ENCODE data around the gene SNX9. TPM values are rescaled to one million over a fixed set of nuclear protein-coding genes. Genes with fewer than 3 reads are reported as not detected.

The SNX9 gene
- total RNA-seq, 2 donors from 2014 or later, result 19.8 to 24.1 TPM

DNA sequence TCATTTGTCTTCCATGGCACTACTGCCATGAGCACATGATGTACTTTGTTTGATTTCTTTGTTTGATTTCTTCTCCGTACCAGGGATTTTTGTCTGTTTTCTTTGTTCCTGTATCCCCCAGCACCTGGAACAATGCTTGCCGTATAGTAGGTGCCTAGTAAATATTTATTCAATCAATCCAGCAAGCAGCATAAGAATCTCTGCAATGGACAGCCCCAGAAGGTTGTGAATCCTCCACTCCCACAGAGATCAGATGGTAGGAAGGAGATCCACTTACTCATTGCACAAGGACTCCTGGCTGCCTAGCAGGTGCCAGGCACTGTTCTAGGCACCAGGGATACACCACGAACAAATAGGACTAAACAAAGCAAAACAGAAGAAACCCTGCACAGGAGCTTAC is 151.9 kb downstream of the SNX9 start:
- TF ChIP-seq, protein P1, sequence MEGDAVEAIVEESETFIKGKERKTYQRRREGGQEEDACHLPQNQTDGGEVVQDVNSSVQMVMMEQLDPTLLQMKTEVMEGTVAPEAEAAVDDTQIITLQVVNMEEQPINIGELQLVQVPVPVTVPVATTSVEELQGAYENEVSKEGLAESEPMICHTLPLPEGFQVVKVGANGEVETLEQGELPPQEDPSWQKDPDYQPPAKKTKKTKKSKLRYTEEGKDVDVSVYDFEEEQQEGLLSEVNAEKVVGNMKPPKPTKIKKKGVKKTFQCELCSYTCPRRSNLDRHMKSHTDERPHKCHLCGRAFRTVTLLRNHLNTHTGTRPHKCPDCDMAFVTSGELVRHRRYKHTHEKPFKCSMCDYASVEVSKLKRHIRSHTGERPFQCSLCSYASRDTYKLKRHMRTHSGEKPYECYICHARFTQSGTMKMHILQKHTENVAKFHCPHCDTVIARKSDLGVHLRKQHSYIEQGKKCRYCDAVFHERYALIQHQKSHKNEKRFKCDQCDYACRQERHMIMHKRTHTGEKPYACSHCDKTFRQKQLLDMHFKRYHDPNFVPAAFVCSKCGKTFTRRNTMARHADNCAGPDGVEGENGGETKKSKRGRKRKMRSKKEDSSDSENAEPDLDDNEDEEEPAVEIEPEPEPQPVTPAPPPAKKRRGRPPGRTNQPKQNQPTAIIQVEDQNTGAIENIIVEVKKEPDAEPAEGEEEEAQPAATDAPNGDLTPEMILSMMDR (IDR thresholded peaks at IDR 0.05), result no peak
- TF ChIP-seq POLR2A (IDR thresholded peaks at IDR 0.05), result no peak
- H3K9me3 ChIP-seq, result no peaks in the 10 kb centered on the region
- H3K36me3 ChIP-seq (replicated peaks in 1 of 2; ENCODE audit: insufficient read depth in 1 of 2, low read depth in 2 of 2), result no peaks in the 10 kb centered on the region
- no peaks in the 10 kb centered on the region for H3K27me3 ChIP-seq
- peaks cover 7% of the 10 kb centered on the region for H3K4me1 ChIP-seq
- DNase-seq (no peak), ATAC-seq (no peak)
- H3K27ac ChIP-seq, result peak overlapping the region in 2 of 4 donors; percentile 16 to 29
- no peak overlapping the region for H3K4me3 ChIP-seq
- intact Hi-C loops (cut with DNase I), result loop anchor here (10.0 kb wide), 1 partner anchor 100 kb away; no protein-coding TSS in a partner anchor
- 36 to 44% methylated on average over 3 of the region's 3 CpGs for WGBS, 2 donors

DNA sequence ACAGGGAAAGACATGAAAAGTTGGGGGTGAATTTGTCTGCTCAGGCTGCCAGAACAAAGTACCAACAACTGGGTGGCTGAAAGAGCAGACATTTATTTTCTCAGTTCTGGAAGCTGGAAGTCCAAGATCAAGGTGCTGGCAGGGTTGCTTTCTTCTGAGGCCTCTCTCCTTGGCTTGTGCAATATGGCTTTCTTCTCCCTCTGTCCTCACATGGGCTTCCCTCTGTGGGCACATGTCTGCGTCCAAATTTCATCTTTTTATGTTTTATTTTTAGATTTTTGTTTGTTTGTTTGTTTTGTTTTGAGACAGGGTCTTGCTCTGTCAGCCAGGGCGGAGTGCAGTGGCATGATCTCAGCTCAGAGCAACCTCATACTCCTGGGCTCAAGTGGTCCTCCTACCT is 152.4 kb downstream of the SNX9 start:
- no peaks in the 10 kb centered on the region for H3K9me3 ChIP-seq
- H3K4me3 ChIP-seq, result no peak overlapping the region
- H3K27ac ChIP-seq, result no peak overlapping the region
- H3K36me3 ChIP-seq (replicated peaks in 1 of 2; ENCODE audit: insufficient read depth in 1 of 2, low read depth in 2 of 2), result no peaks in the 10 kb centered on the region
- H3K4me1 ChIP-seq, result peaks cover 7% of the 10 kb centered on the region
- DNase-seq (no peak), ATAC-seq (no peak)
- intact Hi-C loops (cut with DNase I), result loop anchor here (10.0 kb wide), 1 partner anchor 99 kb away; no protein-coding TSS in a partner anchor
- WGBS, 2 donors, result 93 to 100% methylated on average over 2 of the region's 2 CpGs
- TF ChIP-seq POLR2A (IDR thresholded peaks at IDR 0.05), result no peak
- TF ChIP-seq, protein P1 (IDR thresholded peaks at IDR 0.05), result no peak
- no peaks in the 10 kb centered on the region for H3K27me3 ChIP-seq

DNA sequence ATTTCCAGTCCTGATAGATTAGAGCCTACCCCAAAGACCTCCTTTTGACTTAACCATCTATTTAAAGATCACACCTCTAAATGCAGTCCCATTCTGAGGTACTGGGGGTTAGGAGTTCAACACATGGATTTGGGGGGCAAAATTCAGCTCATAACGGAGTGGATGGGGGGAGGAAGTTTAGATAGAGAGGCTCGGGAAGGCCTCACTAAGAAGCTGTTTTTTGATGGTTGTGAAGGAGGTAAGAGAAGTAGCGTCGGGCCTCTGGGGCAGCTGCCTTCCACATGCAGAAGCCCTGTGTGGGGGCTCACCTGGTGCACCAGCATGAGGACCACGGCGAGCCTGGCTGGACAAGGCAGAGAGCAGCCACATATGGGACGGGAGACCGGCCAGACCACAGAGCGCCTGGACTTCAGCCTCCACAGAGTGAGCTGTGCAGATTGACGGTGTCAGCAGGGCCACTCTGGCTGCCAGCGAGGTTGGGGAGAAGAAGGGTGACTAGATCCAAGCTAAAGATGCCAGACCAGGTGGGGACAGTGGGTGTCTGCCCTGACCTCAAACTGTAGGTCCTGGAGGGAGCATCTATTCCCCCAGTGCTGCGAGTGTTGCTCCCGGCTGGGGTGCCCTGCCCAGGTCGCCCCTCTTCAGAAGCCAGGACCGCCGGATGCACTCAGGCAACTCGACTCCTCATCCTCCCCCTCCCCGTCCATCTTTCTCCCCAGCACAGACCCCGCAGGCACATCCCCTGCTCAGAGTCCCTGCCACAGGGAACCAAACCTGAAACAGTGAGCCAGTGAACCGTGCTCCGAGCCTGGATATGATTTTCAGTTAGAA is 153.5 kb downstream of the SNX9 start:
- H3K27ac ChIP-seq, result no peak overlapping the region
- H3K9me3 ChIP-seq, result no peaks in the 10 kb centered on the region
- intact Hi-C loops (cut with DNase I), result loop anchor here (10.0 kb wide), 1 partner anchor 98 kb away; no protein-coding TSS in a partner anchor
- no peaks in the 10 kb centered on the region for H3K36me3 ChIP-seq (replicated peaks in 1 of 2; ENCODE audit: insufficient read depth in 1 of 2, low read depth in 2 of 2)
- ATAC-seq (no peak), DNase-seq (no peak)
- no peak overlapping the region for H3K4me3 ChIP-seq
- WGBS, 2 donors, result 91 to 93% methylated on average over 16 to 19 of the region's 21 CpGs
- TF ChIP-seq, protein P1 (IDR thresholded peaks at IDR 0.05), result no peak
- TF ChIP-seq POLR2A (IDR thresholded peaks at IDR 0.05), result no peak
- peaks cover 16% of the 10 kb centered on the region for H3K4me1 ChIP-seq
- H3K27me3 ChIP-seq, result no peaks in the 10 kb centered on the region

DNA sequence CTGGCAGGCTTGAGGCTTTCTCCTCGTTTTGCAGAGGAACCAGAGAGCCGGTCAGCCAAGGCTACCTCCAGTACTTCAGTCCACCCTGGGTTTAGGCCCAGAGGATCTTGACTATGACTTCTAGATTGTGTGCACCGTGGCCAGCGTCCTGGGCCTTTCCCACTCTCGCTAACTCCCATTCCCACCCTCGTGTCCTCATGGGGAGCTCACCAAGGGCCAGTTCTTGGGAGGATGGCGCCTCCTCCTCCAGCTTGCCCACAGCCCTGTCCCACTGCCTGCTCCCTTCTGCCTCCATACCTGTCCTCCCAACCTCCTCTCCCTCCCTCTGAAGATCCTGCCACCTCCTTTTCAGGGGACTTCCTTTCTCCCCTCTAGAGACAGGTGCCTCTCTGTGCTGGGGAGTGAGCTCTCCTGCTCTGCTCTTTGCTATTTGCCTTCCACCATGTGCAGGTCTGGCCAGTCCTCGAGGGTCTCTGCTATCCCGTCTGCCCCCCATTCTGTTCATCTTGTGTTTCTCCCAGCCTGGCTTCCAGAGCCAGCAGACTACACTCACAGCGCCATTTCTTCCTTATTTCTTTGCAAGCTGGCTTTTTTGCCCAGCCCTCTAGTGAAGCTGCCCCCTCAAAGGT is 154.2 kb downstream of the SNX9 start:
- Histone ChIP-seq H3K27me3 (no peaks in the 10 kb centered on the region), H3K9me3 (no peaks in the 10 kb centered on the region), H3K4me3 (no peak overlapping the region), H3K4me1 (peaks cover 17% of the 10 kb centered on the region), H3K27ac (no peak overlapping the region), H3K36me3 (replicated peaks in 1 of 2; ENCODE audit: insufficient read depth in 1 of 2, low read depth in 2 of 2) (no peaks in the 10 kb centered on the region)
- DNase-seq (no peak), ATAC-seq (no peak)
- TF ChIP-seq, protein P1 (IDR thresholded peaks at IDR 0.05), result no peak
- no peak for TF ChIP-seq POLR2A (IDR thresholded peaks at IDR 0.05)
- intact Hi-C loops (cut with DNase I), result loop anchor here (10.0 kb wide), 1 partner anchor 98 kb away; no protein-coding TSS in a partner anchor
- WGBS, 2 donors, result 78 to 88% methylated on average over 10 of the region's 10 CpGs

Measured in body of pancreas (tissue), 4 donors.